ENCODE data around the gene COX7A2L. TPM values are rescaled to one million over a fixed set of nuclear protein-coding genes. Genes with fewer than 3 reads are reported as not detected.
A peak's percentile ranks its signal among the peaks of the same experiment; 100 is the strongest.

Gene COX7A2L
- polyA plus RNA-seq, 1 donor (not counting 4 experiments of a cell fraction or from before 2014, with no cell fraction given): 172 TPM

DNA sequence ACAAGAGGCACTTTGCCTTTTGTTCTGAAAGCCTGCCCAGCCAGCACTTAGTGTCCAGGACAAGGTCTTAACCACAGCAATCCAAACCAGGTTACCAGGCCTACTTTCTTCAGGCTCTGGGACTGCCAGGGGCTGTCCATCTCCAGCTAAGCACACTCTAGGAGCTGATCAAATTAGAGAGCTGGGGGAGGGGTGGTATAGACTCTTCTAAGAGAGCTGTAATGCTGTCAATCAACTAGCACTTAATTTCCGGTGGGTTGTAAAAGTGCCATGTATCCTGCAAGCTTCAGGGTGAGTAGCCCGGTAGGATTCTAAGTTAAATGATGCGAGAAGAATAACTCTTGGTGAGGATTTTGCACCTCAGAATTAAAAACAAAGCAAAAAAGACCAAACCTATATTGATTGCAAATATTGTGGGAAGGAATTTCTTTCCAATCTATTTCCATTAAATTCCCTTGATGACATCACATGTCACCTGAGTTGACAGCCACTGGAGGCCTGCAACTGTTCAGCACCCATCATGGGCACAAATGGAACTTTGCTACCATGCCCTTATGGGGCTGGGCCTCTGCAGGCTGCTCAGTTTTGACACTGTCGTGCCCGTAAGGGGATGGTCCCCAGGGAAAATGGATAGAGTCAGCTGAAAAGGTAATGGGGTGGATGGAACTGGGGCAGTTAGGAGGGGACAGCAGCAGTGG, 8.7 kb upstream of the COX7A2L start:
- Histone ChIP-seq H3K4me2 (ENCODE audit: control insufficient read depth, extremely low read depth, insufficient read depth, low read depth, low read length) (no peak overlapping the region), H4K20me1 (ENCODE audit: control insufficient read depth, extremely low read depth, insufficient read depth, low read length) (no peaks in the 10 kb centered on the region), H2AFZ (ENCODE audit: control insufficient read depth, low read length) (peak overlapping the region; percentile 44), H3K79me2 (ENCODE audit: control insufficient read depth, insufficient read depth, low read length) (no peaks in the 10 kb centered on the region), H3K36me3 (ENCODE audit: control insufficient read depth in 2 of 2, extremely low read depth in 1 of 2, insufficient read depth in 2 of 2, low read length in 2 of 2) (no peaks in the 10 kb centered on the region), H3K9me1 (ENCODE audit: control insufficient read depth, extremely low read depth, insufficient read depth, low read length) (no peaks in the 10 kb centered on the region), H3K27me3 (ENCODE audit: control insufficient read depth, extremely low read depth, insufficient read depth, low read length) (no peaks in the 10 kb centered on the region), H3K4me1 (ENCODE audit: control insufficient read depth, extremely low read depth, insufficient read depth, low read length) (peaks cover 49% of the 10 kb centered on the region), H3K27ac (ENCODE audit: control insufficient read depth, insufficient read depth, low read length) (no peak overlapping the region), H3K4me3 (ENCODE audit: control insufficient read depth in 2 of 3, extremely low read depth in 1 of 3, insufficient read depth in 2 of 3, low read depth in 1 of 3, low read length in 3 of 3) (no peak overlapping the region), H3K9me3 (ENCODE audit: control insufficient read depth, low read depth, low read length) (no peaks in the 10 kb centered on the region), H3K9ac (ENCODE audit: control insufficient read depth, extremely low read depth, insufficient read depth, low read length) (no peak overlapping the region)
- FAIRE-seq (no peak), DNase-seq (ENCODE audit: low read depth, low spot score) (no peak)
- TF ChIP-seq, protein P1, sequence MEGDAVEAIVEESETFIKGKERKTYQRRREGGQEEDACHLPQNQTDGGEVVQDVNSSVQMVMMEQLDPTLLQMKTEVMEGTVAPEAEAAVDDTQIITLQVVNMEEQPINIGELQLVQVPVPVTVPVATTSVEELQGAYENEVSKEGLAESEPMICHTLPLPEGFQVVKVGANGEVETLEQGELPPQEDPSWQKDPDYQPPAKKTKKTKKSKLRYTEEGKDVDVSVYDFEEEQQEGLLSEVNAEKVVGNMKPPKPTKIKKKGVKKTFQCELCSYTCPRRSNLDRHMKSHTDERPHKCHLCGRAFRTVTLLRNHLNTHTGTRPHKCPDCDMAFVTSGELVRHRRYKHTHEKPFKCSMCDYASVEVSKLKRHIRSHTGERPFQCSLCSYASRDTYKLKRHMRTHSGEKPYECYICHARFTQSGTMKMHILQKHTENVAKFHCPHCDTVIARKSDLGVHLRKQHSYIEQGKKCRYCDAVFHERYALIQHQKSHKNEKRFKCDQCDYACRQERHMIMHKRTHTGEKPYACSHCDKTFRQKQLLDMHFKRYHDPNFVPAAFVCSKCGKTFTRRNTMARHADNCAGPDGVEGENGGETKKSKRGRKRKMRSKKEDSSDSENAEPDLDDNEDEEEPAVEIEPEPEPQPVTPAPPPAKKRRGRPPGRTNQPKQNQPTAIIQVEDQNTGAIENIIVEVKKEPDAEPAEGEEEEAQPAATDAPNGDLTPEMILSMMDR (optimal IDR thresholded peaks at IDR 0.05 in 1 of 3, IDR thresholded peaks at IDR 0.05 in 1 of 3, conservative IDR thresholded peaks at IDR 0.05 in 1 of 3; ENCODE audit: extremely low read depth in 1 of 3, insufficient read depth in 2 of 3, low read length in 3 of 3): no peak
- no peak for TF ChIP-seq EZH2 (IDR thresholded peaks at IDR 0.05; ENCODE audit: low read length)
- dilution Hi-C loops (cut with MboI; ENCODE audit: extremely low pct_ligation_motif_present, low sequenced_read_pairs): no loop called here

DNA sequence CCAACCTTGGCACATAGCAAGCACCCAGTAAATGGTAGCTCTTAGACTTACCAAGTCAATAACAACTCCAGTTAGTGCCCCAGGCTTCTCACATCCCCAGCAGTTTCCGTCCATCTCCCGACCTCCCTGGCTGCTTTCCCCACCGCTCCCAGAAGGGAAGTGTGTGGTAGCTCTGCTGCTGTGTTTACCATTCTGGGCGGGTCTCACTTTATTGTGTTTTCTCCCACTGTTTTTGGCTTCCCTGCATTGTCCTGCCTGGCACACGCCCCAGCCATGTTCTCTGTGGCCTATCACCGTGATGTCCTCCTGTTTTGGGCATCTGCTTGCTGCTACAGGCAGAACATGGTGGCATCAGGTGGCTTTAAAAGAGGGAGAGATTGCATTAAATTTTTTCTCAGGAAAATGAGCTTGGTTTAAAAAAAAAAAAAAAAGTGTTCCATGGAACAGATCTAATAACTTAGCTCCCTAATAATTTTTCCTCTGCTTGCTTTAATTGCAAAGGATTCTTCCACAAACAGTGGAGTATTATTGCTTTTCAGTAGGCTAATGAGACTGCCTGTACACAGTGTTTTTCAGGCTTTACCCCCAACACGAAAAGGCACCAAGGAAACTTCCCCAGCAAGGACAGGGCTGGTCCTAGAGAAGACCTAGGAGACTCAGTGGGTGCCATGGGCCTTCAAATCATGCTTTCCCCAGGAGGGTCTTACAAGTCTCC, 8.0 kb upstream of the COX7A2L start:
- no peak overlapping the region for H3K9ac ChIP-seq (ENCODE audit: control insufficient read depth, extremely low read depth, insufficient read depth, low read length)
- H2AFZ ChIP-seq (ENCODE audit: control insufficient read depth, low read length): peak overlapping the region; percentile 77
- FAIRE-seq (peak; percentile 49), DNase-seq (ENCODE audit: low read depth, low spot score) (no peak)
- H3K9me1 ChIP-seq (ENCODE audit: control insufficient read depth, extremely low read depth, insufficient read depth, low read length): no peaks in the 10 kb centered on the region
- no peaks in the 10 kb centered on the region for H3K79me2 ChIP-seq (ENCODE audit: control insufficient read depth, insufficient read depth, low read length)
- H3K36me3 ChIP-seq (ENCODE audit: control insufficient read depth in 2 of 2, extremely low read depth in 1 of 2, insufficient read depth in 2 of 2, low read length in 2 of 2): no peaks in the 10 kb centered on the region
- H3K4me1 ChIP-seq (ENCODE audit: control insufficient read depth, extremely low read depth, insufficient read depth, low read length): peaks cover 49% of the 10 kb centered on the region
- no peak overlapping the region for H3K27ac ChIP-seq (ENCODE audit: control insufficient read depth, insufficient read depth, low read length)
- no peaks in the 10 kb centered on the region for H4K20me1 ChIP-seq (ENCODE audit: control insufficient read depth, extremely low read depth, insufficient read depth, low read length)
- TF ChIP-seq EZH2 (IDR thresholded peaks at IDR 0.05; ENCODE audit: low read length): no peak
- TF ChIP-seq, protein P1 (optimal IDR thresholded peaks at IDR 0.05 in 1 of 3, IDR thresholded peaks at IDR 0.05 in 1 of 3, conservative IDR thresholded peaks at IDR 0.05 in 1 of 3; ENCODE audit: extremely low read depth in 1 of 3, insufficient read depth in 2 of 3, low read length in 3 of 3): no peak
- dilution Hi-C loops (cut with MboI; ENCODE audit: extremely low pct_ligation_motif_present, low sequenced_read_pairs): no loop called here
- no peaks in the 10 kb centered on the region for H3K9me3 ChIP-seq (ENCODE audit: control insufficient read depth, low read depth, low read length)
- no peak overlapping the region for H3K4me3 ChIP-seq (ENCODE audit: control insufficient read depth in 2 of 3, extremely low read depth in 1 of 3, insufficient read depth in 2 of 3, low read depth in 1 of 3, low read length in 3 of 3)
- H3K27me3 ChIP-seq (ENCODE audit: control insufficient read depth, extremely low read depth, insufficient read depth, low read length): no peaks in the 10 kb centered on the region
- H3K4me2 ChIP-seq (ENCODE audit: control insufficient read depth, extremely low read depth, insufficient read depth, low read depth, low read length): peak overlapping the region; percentile 13

All from keratinocyte (primary cell).